Esophagus mucosa (tissue), 1 donor: Measurements from ENCODE around the gene GTPBP3. TPM values are rescaled to one million over a fixed set of nuclear protein-coding genes. Genes with fewer than 3 reads are reported as not detected.

Experiments
- ATAC-seq: fragments of 200-7000 bp; cut with Tn5 transposase; one replicate; pipeline ENCODE4 v1.9.1; 2020
- total RNA-seq: library from RNA; stranded (reverse); gene quantifications from one replicate; pipeline ENCODE4 v1.2.4, GENCODE V29; 2023
- donor health status: DM: yes; HTN: yes; CAD: no.

Gene GTPBP3
- total RNA-seq, 1 donor from 2014 or later = 11.7 TPM

- no peak for ATAC-seq
Observed at GRCh38 chr19:17309965-17310461, 27.3 kb upstream of the GTPBP3 start.

GRCh38 chr19:17311455-17312188, 25.7 kb upstream of the GTPBP3 start:
- ATAC-seq = peak; percentile 6

GRCh38 chr19:17312189-17313113, 24.9 kb upstream of the GTPBP3 start:
- no peak for ATAC-seq

- ATAC-seq = no peak
Observed at GRCh38 chr19:17314007-17314593, 23.3 kb upstream of the GTPBP3 start.

- ATAC-seq = no peak
Observed at GRCh38 chr19:17318966-17319365, 18.4 kb upstream of the GTPBP3 start.

GRCh38 chr19:17319473-17320238, 17.7 kb upstream of the GTPBP3 start:
- ATAC-seq = no peak

GRCh38 chr19:17320435-17320834, 16.9 kb upstream of the GTPBP3 start:
- ATAC-seq = no peak

- no peak for ATAC-seq
Observed at GRCh38 chr19:17321655-17322489, 15.5 kb upstream of the GTPBP3 start.

GRCh38 chr19:17322854-17323253, 14.5 kb upstream of the GTPBP3 start:
- ATAC-seq = no peak

GRCh38 chr19:17323300-17323963, 13.9 kb upstream of the GTPBP3 start:
- ATAC-seq = no peak

GRCh38 chr19:17323964-17324332, 13.4 kb upstream of the GTPBP3 start:
- no peak for ATAC-seq

GRCh38 chr19:17324357-17325114, 12.8 kb upstream of the GTPBP3 start:
- no peak for ATAC-seq

GRCh38 chr19:17325133-17325532, 12.2 kb upstream of the GTPBP3 start:
- no peak for ATAC-seq

- ATAC-seq = no peak
Observed at GRCh38 chr19:17325881-17326594, 11.3 kb upstream of the GTPBP3 start.

GRCh38 chr19:17326595-17326966, 10.8 kb upstream of the GTPBP3 start:
- no peak for ATAC-seq

GRCh38 chr19:17327068-17327653, 10.2 kb upstream of the GTPBP3 start:
- no peak for ATAC-seq

- ATAC-seq = peak; percentile 67
Observed at GRCh38 chr19:17327654-17328516, 9.5 kb upstream of the GTPBP3 start.
